Stomach (tissue), 9 donors: ENCODE data around the gene GFPT2. TPM values are rescaled to one million over a fixed set of nuclear protein-coding genes. Genes with fewer than 3 reads are reported as not detected.

Source experiments
- DNase-seq, 2 donors: peaks; one replicate each; pipeline versions ENCODE4 v3.0.0 to v3.0.0-alpha.2; 2013 to 2019
- H3K27ac ChIP-seq, 5 donors: fragments of 200-600 bp in 4 of 5; sonication (generic) in 4 of 5; one replicate each; pipeline ENCODE4 v1.5.1; 2013 to 2019; ENCODE audit warnings: mild to moderate bottlenecking in 1 of 5, moderate library complexity in 1 of 5
- H3K27me3 ChIP-seq, 3 donors: fragments of 200-600 bp; sonication (generic); one replicate each; pipeline ENCODE4 v1.5.1; 2017 to 2019; ENCODE audit warnings: mixed run types in 1 of 3
- H3K36me3 ChIP-seq, 4 donors: fragments of 200-600 bp; sonication (generic); 1 replicate in 3 of 4; 2 replicates in 1 of 4; pipeline ENCODE4 v1.5.1; 2016 to 2019
- H3K4me1 ChIP-seq, 4 donors: fragments of 200-600 bp; sonication (generic); one replicate each; pipeline ENCODE4 v1.5.1; 2016 to 2019
- H3K4me3 ChIP-seq, 4 donors: fragments of 200-600 bp; sonication (generic) in 3 of 4; one replicate each; pipeline ENCODE4 v1.5.1; 2016 to 2019; ENCODE audit warnings: mild to moderate bottlenecking in 1 of 4
- H3K9me3 ChIP-seq, 4 donors: fragments of 200-600 bp; sonication (generic); one replicate each; pipeline ENCODE4 v1.5.1; 2016 to 2019
- EP300 ChIP-seq: sonication (generic); formaldehyde crosslinking; IDR thresholded peaks from one replicate; pipeline ENCODE4 v1.6.1; 2017; ENCODE audit warnings: antibody characterized with exemption
- POLR2A ChIP-seq, 4 donors: fragments of 450-650 bp; IDR thresholded peaks; one replicate each; pipeline ENCODE4 v1.6.1; 2016; ENCODE audit warnings: antibody characterized with exemption in 4 of 4, control low read depth in 2 of 4, mild to moderate bottlenecking in 1 of 4, moderate library complexity in 1 of 4
- POLR2AphosphoS5 ChIP-seq, 3 donors: sonication (generic); formaldehyde crosslinking; IDR thresholded peaks; one replicate each; pipeline ENCODE4 v1.6.1; 2016; ENCODE audit warnings: antibody characterized with exemption in 3 of 3
- WGBS, 5 donors: extraction: QIAGEN DNeasy Blood & Tissue Kit in 3 of 5; methylation state at CpG; one replicate each; pipeline versions ENCODE4 v1.1.5 to v1.1.7; 2013 to 2018; 5-methylcytosine and 5-hydroxymethylcytosine counted together
- intact Hi-C: fragments of 100-400 bp; cut with DNase I; formaldehyde crosslinking; loops from one replicate; pipeline ENCODE4 v1.15.1; 2023; ENCODE audit warnings: low total_unique reads
- polyA plus RNA-seq, 3 donors: library from polyadenylated mRNA; stranded (reverse); fragments of 200-250 nt; gene quantifications; one replicate each; pipeline ENCODE4 v1.2.3, GENCODE V29; 2013
- total RNA-seq, 5 donors: library from RNA; depleted of rRNA; stranded (reverse); fragments of >200 nt; gene quantifications; one replicate each; pipeline versions ENCODE4 v1.1.0 to v1.2.3, GENCODE V29; 2014 to 2016
- TF ChIP-seq, protein P1 (sequence below), 7 experiments: fragments of 450-650 bp in 4 of 7; fragments of 200-600 bp in 3 of 7; sonication (generic) in 3 of 7; IDR thresholded peaks; one replicate each; pipeline ENCODE4 v1.5.1; 2016 to 2019; ENCODE audit warnings: antibody characterized with exemption in 7 of 7, control low read depth in 2 of 7, mild to moderate bottlenecking in 1 of 7
- donor health status: healthy with polysubstance abuse.
- donor health status: Bipolar disorder and iron deficiency.
- donor health status: healthy.

Gene GFPT2
- total and polyA plus RNA-seq, 8 donors: 3.5 to 54.5 (median 8.3) TPM

DNA sequence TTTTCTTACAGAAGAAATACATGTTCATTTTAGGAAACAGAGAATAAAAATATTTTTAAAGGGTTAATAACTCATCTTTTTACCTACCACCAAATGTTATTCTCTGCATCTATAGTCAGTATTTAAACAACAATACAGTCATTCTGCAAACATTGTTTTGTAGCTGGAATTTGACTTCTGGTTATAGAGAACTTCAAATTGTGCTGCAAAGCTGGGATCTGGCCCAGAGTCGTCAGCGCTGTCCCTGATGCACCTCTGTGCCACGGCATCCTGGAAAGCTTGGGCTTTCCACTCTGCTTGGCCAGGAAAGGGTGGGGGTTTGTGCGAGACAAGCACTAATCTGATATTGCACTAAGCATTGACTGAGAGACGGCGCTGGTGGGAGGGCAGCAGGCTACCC is 5.0 kb upstream of the GFPT2 start:
- no peaks in the 10 kb centered on the region for H3K9me3 ChIP-seq
- peaks cover 6 to 14% (median 10%) of the 10 kb centered on the region in 4 donors for H3K4me1 ChIP-seq
- no peak for TF ChIP-seq EP300
- no peak for TF ChIP-seq POLR2AphosphoS5 (IDR thresholded peaks at IDR 0.05)
- no peak for TF ChIP-seq POLR2A (IDR thresholded peaks at IDR 0.05)
- TF ChIP-seq, protein P1, sequence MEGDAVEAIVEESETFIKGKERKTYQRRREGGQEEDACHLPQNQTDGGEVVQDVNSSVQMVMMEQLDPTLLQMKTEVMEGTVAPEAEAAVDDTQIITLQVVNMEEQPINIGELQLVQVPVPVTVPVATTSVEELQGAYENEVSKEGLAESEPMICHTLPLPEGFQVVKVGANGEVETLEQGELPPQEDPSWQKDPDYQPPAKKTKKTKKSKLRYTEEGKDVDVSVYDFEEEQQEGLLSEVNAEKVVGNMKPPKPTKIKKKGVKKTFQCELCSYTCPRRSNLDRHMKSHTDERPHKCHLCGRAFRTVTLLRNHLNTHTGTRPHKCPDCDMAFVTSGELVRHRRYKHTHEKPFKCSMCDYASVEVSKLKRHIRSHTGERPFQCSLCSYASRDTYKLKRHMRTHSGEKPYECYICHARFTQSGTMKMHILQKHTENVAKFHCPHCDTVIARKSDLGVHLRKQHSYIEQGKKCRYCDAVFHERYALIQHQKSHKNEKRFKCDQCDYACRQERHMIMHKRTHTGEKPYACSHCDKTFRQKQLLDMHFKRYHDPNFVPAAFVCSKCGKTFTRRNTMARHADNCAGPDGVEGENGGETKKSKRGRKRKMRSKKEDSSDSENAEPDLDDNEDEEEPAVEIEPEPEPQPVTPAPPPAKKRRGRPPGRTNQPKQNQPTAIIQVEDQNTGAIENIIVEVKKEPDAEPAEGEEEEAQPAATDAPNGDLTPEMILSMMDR (IDR thresholded peaks at IDR 0.05): no peak
- H3K4me3 ChIP-seq: no peak overlapping the region
- no peaks in the 10 kb centered on the region for H3K36me3 ChIP-seq
- intact Hi-C loops: no loop called here
- 85 to 97% (median 89%) methylated on average over 6 of the region's 6 CpGs for WGBS, 5 donors
- peaks cover 0 to 32% (median 19%) of the 10 kb centered on the region in 3 donors for H3K27me3 ChIP-seq
- DNase-seq: no peak
- no peak overlapping the region for H3K27ac ChIP-seq

DNA sequence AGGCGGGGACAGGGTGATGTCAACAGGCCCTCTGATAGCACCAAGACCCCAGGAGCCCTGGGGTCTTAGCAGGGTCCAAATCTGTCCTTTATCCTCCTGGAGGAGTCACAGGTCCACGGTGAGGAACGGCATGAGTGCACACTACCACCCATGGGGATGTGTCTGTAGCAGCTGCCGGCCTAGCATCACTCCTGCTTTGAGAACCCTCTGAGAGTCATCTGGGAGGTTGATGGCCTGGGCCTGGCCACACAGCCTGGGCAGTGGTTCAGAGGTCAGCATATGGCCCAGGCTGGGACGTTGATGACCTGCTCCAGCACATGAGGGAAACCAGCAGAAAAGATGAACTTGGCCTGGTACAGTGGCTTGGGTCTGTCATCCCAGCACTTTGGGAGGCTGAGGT is 1.8 kb upstream of the GFPT2 start:
- DNase-seq: no peak
- TF ChIP-seq EP300 (no peak), POLR2AphosphoS5 (IDR thresholded peaks at IDR 0.05) (no peak), POLR2A (IDR thresholded peaks at IDR 0.05) (no peak)
- TF ChIP-seq, protein P1 (IDR thresholded peaks at IDR 0.05): no peak
- Histone ChIP-seq H3K4me1 (peaks cover 15 to 36% (median 26%) of the 10 kb centered on the region in 4 donors), H3K27me3 (peaks cover 0 to 53% (median 38%) of the 10 kb centered on the region in 3 donors), H3K4me3 (no peak overlapping the region), H3K36me3 (no peaks in the 10 kb centered on the region), H3K27ac (no peak overlapping the region), H3K9me3 (no peaks in the 10 kb centered on the region)
- WGBS, 5 donors: 83 to 97% (median 95%) methylated on average over 4 to 5 of the region's 5 CpGs
- intact Hi-C loops: no loop called here

DNA sequence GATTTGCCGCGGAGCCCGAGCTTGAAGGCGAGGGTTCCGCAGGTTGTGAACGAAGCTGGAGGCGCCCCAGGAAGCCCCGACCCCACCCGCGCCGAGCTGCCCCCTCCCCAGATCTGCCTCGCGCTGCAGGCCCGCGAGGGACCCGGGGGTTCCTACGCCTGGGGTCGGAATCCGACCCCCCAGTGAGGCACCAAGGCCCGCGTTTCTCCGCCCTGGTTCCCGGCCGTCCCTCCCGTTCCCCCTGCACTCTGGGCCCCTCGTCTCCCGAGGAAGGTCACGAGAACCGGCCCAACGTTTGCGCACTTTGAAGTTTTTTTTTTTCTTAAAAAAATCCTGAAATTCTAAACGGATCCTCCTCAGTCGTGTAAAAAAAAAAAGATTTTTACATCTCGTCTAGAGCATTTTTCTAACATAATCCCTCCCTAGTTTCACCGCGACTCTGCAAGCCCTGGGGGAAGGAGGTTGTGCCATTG is 880 bp upstream of the GFPT2 start:
- no peaks in the 10 kb centered on the region for H3K9me3 ChIP-seq
- WGBS, 5 donors: 2 to 10% (median 4%) methylated on average over 18 to 36 of the region's 36 CpGs
- no peak for TF ChIP-seq EP300
- TF ChIP-seq, protein P1 (IDR thresholded peaks at IDR 0.05): no peak
- no peak for TF ChIP-seq POLR2AphosphoS5 (IDR thresholded peaks at IDR 0.05)
- TF ChIP-seq POLR2A (IDR thresholded peaks at IDR 0.05): no peak
- intact Hi-C loops: no loop called here
- H3K27me3 ChIP-seq: peaks cover 0 to 53% (median 38%) of the 10 kb centered on the region in 3 donors
- peak overlapping the region in 3 of 5 donors; percentile 77 to 86 (median 78) for H3K27ac ChIP-seq
- DNase-seq: peak in 1 of 2 donors; percentile 45
- no peaks in the 10 kb centered on the region for H3K36me3 ChIP-seq
- peak overlapping the region; percentile 68 to 75 (median 70) for H3K4me3 ChIP-seq
- H3K4me1 ChIP-seq: peaks cover 15 to 36% (median 26%) of the 10 kb centered on the region in 4 donors

DNA sequence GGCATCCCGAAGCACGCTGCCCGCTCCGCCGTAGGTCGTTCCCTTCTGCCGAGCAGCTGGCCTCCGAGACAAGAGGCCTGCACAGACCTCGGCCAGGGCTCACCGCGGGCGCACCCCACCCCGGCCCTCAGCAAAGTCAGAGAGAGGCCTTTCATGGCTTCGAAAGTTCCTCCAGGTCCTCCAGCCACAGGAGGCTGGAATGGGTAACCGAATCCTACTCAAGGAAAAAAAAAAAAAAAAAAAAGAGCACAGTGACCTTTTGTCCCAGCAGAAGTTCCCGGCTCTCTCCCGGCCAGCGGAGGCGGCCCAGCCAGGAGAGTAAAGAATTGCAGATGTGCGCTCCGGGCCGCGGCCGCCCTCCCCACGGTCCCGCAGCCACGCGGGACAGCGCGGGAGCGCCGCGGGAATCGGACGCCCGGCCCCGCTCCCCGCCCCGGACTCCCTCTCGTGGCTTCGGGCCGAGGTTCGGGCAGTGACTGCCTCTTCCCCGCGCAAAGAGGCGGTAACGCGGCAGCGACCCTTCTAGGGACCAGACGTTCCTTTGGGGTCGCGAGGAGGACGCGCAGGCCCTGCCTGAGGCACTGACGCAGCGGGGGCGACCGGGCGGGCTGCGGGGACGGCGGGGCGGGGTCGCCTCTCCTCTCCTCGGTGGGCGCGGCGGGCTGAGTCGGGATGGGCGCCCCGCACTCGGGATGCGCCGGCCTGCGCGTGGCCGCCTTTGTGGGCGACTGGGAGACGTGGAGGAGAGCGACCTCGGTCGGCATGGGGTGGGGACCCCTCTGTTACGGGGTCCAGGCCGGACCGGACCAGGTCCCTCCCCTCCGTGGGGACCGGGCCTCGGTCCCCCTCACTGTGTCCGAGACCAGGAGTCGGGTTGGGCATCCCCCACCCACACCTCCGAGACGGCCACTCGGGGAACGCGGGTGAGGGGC is 754 bp downstream of the GFPT2 start:
- TF ChIP-seq POLR2A (IDR thresholded peaks at IDR 0.05): no peak
- no peak for TF ChIP-seq POLR2AphosphoS5 (IDR thresholded peaks at IDR 0.05)
- TF ChIP-seq EP300: no peak
- TF ChIP-seq, protein P1 (IDR thresholded peaks at IDR 0.05): no peak
- Histone ChIP-seq H3K36me3 (no peaks in the 10 kb centered on the region), H3K4me1 (peaks cover 15 to 36% (median 26%) of the 10 kb centered on the region in 4 donors), H3K4me3 (peak overlapping the region; percentile 68 to 75 (median 70)), H3K27me3 (peaks cover 0 to 53% (median 38%) of the 10 kb centered on the region in 3 donors), H3K27ac (peak overlapping the region; percentile 25 to 86 (median 77)), H3K9me3 (no peaks in the 10 kb centered on the region)
- DNase-seq: peak in 1 of 2 donors; percentile 68
- intact Hi-C loops: no loop called here
- WGBS, 5 donors: 8 to 16% (median 11%) methylated on average over 35 to 95 of the region's 95 CpGs
